Ovary (tissue), 9 donors: ENCODE measurements around the gene KRTAP12-1. TPM values are rescaled to one million over a fixed set of nuclear protein-coding genes. Genes with fewer than 3 reads are reported as not detected.
"Not testable (repeated sequence)": the region's sequence is repeated elsewhere in the genome, so short reads cannot be mapped to it uniquely, and the experiment has no call there.

Source experiments
- DNase-seq, 5 donors: peaks; one replicate each; pipeline ENCODE4 v3.0.0-alpha.2; 2019 to 2020
- H3K27ac ChIP-seq, 2 donors: fragments of 200-600 bp; one replicate each; pipeline versions ENCODE4 v1.5.1 to v1.8.0; 2019 to 2022
- H3K27me3 ChIP-seq: fragments of 200-600 bp; one replicate; pipeline ENCODE4 v1.8.0; 2022
- H3K36me3 ChIP-seq: fragments of 200-600 bp; sonication (generic); one replicate; pipeline ENCODE4 v1.5.1; 2019
- H3K4me1 ChIP-seq: one replicate; pipeline ENCODE4 v1.8.1; 2013; ENCODE audit warnings: mild to moderate bottlenecking, moderate library complexity; ENCODE audit not compliant: insufficient read depth
- H3K4me3 ChIP-seq: fragments of 200-600 bp; sonication (generic); one replicate; pipeline ENCODE4 v1.5.1; 2017
- H3K9me3 ChIP-seq, 2 donors: fragments of 200-600 bp in 1 of 2; sonication (generic) in 1 of 2; one replicate each; pipeline versions ENCODE4 v1.5.1 to v1.8.1; 2013 to 2019; ENCODE audit warnings: mild to moderate bottlenecking in 1 of 2, moderate library complexity in 1 of 2
- EP300 ChIP-seq: sonication (generic); formaldehyde crosslinking; IDR thresholded peaks from one replicate; pipeline ENCODE4 v1.6.1; 2017; ENCODE audit warnings: antibody characterized with exemption
- POLR2A ChIP-seq: fragments of 450-650 bp; IDR thresholded peaks from one replicate; pipeline ENCODE4 v1.6.1; 2017; ENCODE audit warnings: antibody characterized with exemption, mild to moderate bottlenecking, moderate library complexity
- WGBS, 3 donors: extraction: QIAGEN DNeasy Blood & Tissue Kit in 1 of 3; methylation state at CpG; one replicate each; pipeline versions ENCODE4 v1.1.5 to v1.1.7; 2013 to 2017; 5-methylcytosine and 5-hydroxymethylcytosine counted together
- intact Hi-C, 4 donors: fragments of 100-400 bp; cut with DNase I; formaldehyde crosslinking; loops; one replicate each; pipeline versions ENCODE4 v1.11.0 to v1.15.1; 2022 to 2023
- polyA plus RNA-seq, 2 donors: library from polyadenylated mRNA; stranded (reverse); fragments of 200-250 nt in 1 of 2; fragments of 350-450 nt in 1 of 2; fragmentation: Illumina TruSeq in 1 of 2; extraction: RNeasy Lipid Tissue Mini Kit (QIAGEN cat#74804) in 1 of 2; gene quantifications; one replicate each; pipeline ENCODE4 v1.2.3, GENCODE V29; 2013 to 2014
- total RNA-seq, 7 donors: library from RNA; depleted of rRNA in 2 of 7; stranded (reverse); fragments of >200 nt in 2 of 7; fragmentation: NEBNext Ultra II Directional in 3 of 7; extraction: Animal tissue kit (Norgen Biotek cat#: 25700) in 3 of 7; gene quantifications; one replicate each; pipeline versions ENCODE4 v1.1.0 to v1.2.4, GENCODE V29; 2016 to 2023
- TF ChIP-seq, protein P1 (sequence below), 3 donors: fragments of 450-650 bp in 2 of 3; fragments of 200-600 bp in 1 of 3; IDR thresholded peaks; one replicate each; pipeline versions ENCODE4 v1.5.1 to v1.8.0; 2016 to 2022; ENCODE audit warnings: antibody characterized with exemption in 3 of 3, mild to moderate bottlenecking in 1 of 3
- donor health status: DM: no; HTN: no; CAD: no; lungs with moderate emphysema.
- donor health status: DM: no; HTN: no; CAD: no.
- donor health status: Bipolar disorder and iron deficiency.
- donor health status: DM: yes; HTN: yes; CAD: no.
- donor health status: DM: no; HTN: no; CAD: no.
- donor health status: DM: yes; HTN: yes; CAD: no.

The KRTAP12-1 gene
- total and polyA plus RNA-seq, 9 donors, result not detected

DNA sequence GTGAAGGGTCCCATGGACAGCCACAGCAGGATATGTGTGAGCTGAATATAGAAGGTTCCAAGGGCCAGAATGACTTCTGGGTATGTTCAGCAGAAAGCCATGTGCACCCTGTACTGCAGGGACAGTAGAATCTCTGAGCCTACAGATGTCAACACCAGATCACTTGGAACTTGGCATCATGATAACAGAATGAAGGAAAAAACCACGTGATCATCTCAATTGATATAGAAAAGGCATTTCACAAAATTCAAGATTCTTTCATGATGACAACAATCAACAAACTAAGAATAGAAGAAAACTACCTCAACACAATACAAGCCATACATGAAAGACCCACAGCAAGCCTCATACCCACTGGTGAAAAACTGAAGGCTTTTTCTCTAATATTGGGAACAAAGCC is 14.4 kb downstream of the KRTAP12-1 start:
- H3K27ac ChIP-seq, result no peak overlapping the region
- WGBS, 3 donors, result 63 to 80% (median 80%) methylated on average over 1 of the region's 1 CpG
- intact Hi-C loops, result no loop called here
- no peak overlapping the region for H3K4me3 ChIP-seq
- no peaks in the 10 kb centered on the region for H3K27me3 ChIP-seq
- H3K4me1 ChIP-seq, result no peaks in the 10 kb centered on the region
- DNase-seq, result no peak
- no peaks in the 10 kb centered on the region for H3K36me3 ChIP-seq
- TF ChIP-seq, protein P1, sequence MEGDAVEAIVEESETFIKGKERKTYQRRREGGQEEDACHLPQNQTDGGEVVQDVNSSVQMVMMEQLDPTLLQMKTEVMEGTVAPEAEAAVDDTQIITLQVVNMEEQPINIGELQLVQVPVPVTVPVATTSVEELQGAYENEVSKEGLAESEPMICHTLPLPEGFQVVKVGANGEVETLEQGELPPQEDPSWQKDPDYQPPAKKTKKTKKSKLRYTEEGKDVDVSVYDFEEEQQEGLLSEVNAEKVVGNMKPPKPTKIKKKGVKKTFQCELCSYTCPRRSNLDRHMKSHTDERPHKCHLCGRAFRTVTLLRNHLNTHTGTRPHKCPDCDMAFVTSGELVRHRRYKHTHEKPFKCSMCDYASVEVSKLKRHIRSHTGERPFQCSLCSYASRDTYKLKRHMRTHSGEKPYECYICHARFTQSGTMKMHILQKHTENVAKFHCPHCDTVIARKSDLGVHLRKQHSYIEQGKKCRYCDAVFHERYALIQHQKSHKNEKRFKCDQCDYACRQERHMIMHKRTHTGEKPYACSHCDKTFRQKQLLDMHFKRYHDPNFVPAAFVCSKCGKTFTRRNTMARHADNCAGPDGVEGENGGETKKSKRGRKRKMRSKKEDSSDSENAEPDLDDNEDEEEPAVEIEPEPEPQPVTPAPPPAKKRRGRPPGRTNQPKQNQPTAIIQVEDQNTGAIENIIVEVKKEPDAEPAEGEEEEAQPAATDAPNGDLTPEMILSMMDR (IDR thresholded peaks at IDR 0.05), result no peak
- TF ChIP-seq EP300, result no peak
- TF ChIP-seq POLR2A, result no peak
- no peaks in the 10 kb centered on the region for H3K9me3 ChIP-seq

DNA sequence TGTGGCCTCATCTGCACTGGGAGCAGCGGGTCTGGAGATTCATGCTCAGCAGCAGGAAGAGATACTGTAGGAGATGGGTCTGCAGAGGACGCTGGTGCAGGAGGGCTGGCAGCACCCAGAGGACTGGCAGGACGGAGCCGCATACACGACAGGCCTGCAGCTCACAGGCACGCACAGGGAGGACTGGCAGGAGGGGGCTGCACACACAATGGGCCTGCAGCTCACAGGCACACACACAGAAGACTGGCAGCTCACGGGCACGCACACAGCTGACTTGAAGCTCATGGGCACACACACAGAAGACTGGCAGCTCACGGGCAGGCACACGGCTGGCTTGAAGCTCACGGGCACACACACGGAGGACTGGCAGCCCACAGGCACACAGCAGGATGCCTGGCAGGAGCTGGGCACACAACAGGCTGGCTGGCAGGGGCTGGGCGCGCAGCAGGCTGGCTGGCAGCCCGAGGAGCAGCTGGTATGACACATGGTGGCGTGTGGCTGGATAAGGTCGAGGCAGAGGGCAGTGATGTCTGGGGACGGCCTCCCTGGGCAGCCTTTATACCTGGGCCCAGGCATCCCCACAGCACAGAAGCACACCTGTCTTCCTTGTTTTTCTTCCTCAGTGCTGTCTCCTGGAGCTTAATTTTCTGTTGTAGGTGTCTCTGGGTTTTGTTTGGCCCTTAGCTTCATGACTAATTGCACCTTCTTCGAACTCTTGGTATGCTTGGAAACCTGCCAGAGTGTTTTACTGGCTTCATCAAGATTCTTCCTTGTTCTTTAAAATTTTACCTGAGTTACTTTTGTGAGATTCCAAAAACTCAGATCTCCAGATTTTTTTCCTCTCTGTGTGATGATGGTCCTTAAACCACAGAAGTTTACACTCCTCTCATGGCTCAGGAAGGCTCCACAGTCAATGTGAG is 15.3 kb downstream of the KRTAP12-1 start, which contains the start of gene KRTAP12-2:
TSS of gene KRTAP12-2 (minus strand) at position 527 of the 920 bp plus-strand sequence. CDS start at position 486, 41 bp downstream.
- TF ChIP-seq POLR2A (no peak), EP300 (no peak)
- TF ChIP-seq, protein P1 (IDR thresholded peaks at IDR 0.05), result no peak
- intact Hi-C loops, result no loop called here
- H3K36me3 ChIP-seq, result no peaks in the 10 kb centered on the region
- no peak within 1 kb of the TSS for H3K27ac ChIP-seq
- no peaks in the 10 kb centered on the region for H3K4me1 ChIP-seq
- WGBS, 3 donors, result 62 to 81% (median 78%) methylated on average over 19 of the region's 19 CpGs
- no peak for DNase-seq
- no peak within 1 kb of the TSS for H3K4me3 ChIP-seq
- H3K9me3 ChIP-seq, result no peaks in the 10 kb centered on the region
- H3K27me3 ChIP-seq, result no peaks in the 10 kb centered on the region

DNA sequence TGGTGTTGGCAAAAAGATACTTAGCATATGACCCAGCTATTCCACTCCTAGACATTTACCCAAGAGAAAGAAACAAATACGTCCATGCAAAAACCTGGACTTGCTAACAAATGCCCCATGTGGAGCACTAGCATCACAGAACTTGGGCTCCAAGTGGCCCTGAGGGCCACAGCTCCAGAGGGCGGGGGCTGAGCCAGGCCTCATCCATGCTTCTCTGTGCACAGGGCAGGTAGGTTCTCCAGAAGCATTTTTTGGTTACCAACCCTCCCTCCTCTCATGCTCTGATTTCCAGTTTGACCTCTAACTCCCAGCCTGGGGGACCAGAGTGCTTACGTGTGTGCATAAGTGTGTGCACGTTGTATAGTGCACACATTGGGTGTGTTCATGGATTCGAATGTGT is 17.3 kb downstream of the KRTAP12-1 start:
- H3K36me3 ChIP-seq, result no peaks in the 10 kb centered on the region
- intact Hi-C loops, result no loop called here
- H3K9me3 ChIP-seq, result no peaks in the 10 kb centered on the region
- 76 to 78% (median 77%) methylated on average over 5 of the region's 5 CpGs for WGBS, 3 donors
- no peaks in the 10 kb centered on the region for H3K4me1 ChIP-seq
- TF ChIP-seq EP300 (no peak), POLR2A (no peak)
- TF ChIP-seq, protein P1 (IDR thresholded peaks at IDR 0.05), result no peak
- H3K27ac ChIP-seq, result no peak overlapping the region
- H3K4me3 ChIP-seq, result no peak overlapping the region
- no peak for DNase-seq
- H3K27me3 ChIP-seq, result no peaks in the 10 kb centered on the region

DNA sequence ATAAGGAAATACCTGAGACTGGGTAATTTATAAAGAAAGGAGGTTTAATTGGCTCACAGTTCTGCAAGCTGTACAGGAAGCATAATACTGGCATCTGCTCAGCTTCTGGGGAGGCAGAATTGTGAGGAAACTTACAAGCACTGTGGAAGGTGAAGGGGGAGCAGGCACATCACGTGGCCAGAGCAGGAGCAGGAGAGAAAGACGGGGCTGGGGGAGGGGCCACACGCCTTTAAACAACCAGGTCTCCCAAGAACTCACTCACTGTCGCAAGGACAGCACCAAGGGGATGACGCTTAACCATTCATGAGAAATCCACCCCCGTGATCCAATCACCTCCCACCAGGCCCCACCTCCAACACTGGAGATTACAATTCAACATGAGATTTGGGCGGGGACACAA is 20.4 kb downstream of the KRTAP12-1 start:
- WGBS, 3 donors, result 42 to 50% (median 47%) methylated on average over 7 of the region's 7 CpGs

DNA sequence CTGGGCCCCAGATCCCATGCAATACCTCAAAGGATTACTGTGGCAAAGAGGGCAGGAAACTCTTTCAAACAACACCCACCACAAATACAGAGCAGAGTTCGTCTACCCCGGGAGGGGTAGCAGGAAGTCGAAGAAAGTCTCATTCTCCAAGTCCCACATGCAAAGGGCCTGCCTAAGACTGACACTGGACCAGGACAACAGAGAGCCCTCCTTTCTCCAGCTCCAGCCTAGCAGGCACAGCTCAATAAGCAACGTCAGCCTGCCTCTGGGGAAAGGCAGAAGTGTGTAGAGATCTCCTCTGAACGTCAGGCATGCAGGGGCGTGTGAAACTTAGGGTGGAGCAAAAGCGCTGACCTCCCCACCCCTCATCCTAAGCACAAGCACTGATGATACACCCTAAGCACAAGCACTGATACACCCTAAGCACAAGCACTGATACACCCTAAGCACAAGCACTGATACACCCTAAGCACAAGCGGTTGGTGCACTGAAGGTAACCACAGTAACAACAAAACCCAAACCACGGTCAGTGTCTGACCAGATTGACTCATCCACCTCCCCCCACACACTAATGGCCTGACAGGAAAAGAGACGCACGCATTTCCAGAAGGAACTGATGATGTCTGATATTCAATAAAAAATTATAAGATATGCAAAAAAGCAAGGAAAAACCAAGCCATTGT is 22.9 kb downstream of the KRTAP12-1 start:
- intact Hi-C loops, result no loop called here
- no peaks in the 10 kb centered on the region for H3K9me3 ChIP-seq
- no peak overlapping the region for H3K27ac ChIP-seq
- no peak overlapping the region for H3K4me3 ChIP-seq
- H3K4me1 ChIP-seq, result no peaks in the 10 kb centered on the region
- TF ChIP-seq POLR2A (no peak), EP300 (no peak)
- TF ChIP-seq, protein P1 (IDR thresholded peaks at IDR 0.05), result no peak
- no peaks in the 10 kb centered on the region for H3K27me3 ChIP-seq
- no peaks in the 10 kb centered on the region for H3K36me3 ChIP-seq
- 47 to 62% (median 50%) methylated on average over 11 of the region's 11 CpGs for WGBS, 3 donors
- no peak for DNase-seq

More for the DNA sequence above, 20.4 kb downstream of the KRTAP12-1 start:
- H3K4me3 ChIP-seq, H3K36me3 ChIP-seq, H3K9me3 ChIP-seq, DNase-seq, H3K4me1 ChIP-seq, H3K27ac ChIP-seq, intact Hi-C loops, H3K27me3 ChIP-seq: not testable (repeated sequence)
